ENCODE measurements around the gene CCS. TPM values are rescaled to one million over a fixed set of nuclear protein-coding genes. Genes with fewer than 3 reads are reported as not detected.
A peak's percentile ranks its signal among the peaks of the same experiment; 100 is the strongest.
"Not testable (repeated sequence)": the region's sequence is repeated elsewhere in the genome, so short reads cannot be mapped to it uniquely, and the experiment has no call there.

The CCS gene, protein sequence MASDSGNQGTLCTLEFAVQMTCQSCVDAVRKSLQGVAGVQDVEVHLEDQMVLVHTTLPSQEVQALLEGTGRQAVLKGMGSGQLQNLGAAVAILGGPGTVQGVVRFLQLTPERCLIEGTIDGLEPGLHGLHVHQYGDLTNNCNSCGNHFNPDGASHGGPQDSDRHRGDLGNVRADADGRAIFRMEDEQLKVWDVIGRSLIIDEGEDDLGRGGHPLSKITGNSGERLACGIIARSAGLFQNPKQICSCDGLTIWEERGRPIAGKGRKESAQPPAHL
- polyA plus RNA-seq (ENCODE audit: insufficient read length): 39.3 TPM

DNA sequence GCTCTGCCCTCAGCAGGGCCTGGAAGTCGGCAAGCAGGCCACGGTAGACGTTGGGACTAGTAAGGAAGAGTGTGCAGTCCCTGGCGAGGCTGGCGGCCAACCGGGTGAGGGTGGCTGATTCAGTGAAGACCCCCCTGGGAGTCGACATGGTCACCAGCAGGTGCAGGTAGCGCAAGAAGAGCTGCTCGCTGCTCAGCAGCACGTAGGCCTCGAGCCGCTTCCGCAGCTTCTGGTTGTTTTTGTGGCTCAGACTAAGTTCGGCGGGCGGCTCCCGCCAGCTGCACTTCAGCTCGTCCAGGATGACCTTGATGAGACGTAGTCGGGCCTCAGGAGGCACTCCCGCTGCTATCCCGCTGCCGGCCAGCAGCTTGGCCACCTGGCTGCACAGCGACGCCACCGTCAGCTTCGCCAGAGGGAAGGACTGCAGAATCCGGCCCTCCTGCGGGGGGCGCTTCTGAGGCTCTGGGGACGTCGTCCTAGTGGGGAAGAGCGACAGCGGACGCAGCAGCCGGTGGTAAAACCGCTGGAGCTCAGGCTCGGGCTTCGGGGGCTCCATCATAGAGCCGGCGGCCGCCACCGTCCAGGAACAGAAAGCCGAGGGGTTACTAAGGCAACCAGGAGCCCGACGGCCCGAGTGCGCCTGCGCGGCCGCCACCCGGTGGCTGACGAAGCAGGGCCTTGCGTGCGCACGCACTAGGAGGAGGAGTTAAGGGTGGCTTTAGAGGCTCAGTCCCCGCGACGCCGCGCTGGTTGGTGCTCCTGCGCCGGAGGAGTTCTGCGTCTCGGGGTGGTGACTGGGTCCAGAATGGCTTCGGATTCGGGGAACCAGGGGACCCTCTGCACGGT, at the start of gene CCS, which contains the start of gene CCDC87:
TSS of gene CCS (plus strand) at position 729 of the 846 bp plus-strand sequence. CDS start at position 806, 77 bp downstream.
TSS of gene CCDC87 (minus strand) at position 607 of the 846 bp plus-strand sequence. CDS start at position 559, 48 bp downstream.
- DNase-seq: peak; percentile 98

DNA sequence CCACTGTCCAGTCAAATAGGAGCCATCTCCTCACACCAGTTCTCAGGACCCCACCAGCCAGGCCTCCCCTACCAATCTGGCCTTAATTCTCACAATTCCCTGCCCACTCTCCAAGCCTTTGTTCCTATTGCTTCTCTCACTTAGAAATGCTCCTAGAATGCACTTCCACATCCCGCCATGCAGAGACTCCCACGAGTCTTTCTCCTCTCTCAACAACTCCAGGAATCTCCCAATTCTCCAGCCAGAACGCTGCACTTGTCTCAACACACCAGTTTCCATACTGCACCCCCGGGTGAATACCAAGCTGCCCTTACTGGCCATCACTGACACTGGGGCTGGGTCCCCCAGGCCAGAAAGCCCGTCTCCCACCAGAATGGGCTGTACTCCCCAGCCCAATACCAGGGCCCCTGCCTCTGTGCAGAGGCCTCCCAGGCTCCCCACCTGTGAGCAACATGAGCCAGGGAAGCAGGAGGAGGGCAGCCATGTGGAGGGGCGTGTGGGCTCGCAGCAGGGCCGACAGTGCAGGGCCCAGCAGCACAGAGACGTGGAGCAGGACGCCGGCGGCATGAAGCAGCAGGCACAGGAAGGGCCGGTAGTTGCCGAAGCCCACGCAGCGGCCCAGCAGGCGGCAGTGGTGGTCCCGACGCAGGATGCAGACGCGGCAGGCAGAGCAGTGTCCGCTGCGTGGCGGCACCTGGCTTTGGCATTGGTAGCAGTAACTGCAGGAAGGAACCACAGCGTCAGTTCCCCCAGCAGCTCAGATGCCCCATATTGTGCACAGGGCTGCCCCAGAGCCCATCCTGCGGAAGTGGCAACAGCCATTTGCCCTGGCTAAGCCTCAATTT, 49.5 kb upstream of the CCS start:
- peak; percentile 62 for DNase-seq

DNA sequence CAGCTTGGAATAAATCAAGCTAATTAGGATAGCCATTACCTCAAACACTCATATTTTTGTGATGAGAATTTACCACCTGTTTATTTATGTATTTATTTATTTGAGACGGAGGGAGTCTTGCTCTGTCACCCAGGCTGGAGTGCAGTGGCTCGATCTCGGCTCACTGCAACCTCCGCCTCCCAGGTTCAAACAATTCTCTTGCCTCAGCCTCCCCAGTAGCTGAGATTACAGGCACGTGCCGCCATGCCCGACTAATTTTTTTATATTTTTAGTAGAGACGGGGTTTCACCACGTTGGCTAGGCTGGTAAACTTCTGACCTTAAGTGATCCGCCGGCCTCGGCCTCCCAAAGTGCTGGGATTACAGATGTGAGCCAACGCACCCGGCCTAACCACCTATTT, 48.0 kb upstream of the CCS start:
- DNase-seq: not testable (repeated sequence)

DNA sequence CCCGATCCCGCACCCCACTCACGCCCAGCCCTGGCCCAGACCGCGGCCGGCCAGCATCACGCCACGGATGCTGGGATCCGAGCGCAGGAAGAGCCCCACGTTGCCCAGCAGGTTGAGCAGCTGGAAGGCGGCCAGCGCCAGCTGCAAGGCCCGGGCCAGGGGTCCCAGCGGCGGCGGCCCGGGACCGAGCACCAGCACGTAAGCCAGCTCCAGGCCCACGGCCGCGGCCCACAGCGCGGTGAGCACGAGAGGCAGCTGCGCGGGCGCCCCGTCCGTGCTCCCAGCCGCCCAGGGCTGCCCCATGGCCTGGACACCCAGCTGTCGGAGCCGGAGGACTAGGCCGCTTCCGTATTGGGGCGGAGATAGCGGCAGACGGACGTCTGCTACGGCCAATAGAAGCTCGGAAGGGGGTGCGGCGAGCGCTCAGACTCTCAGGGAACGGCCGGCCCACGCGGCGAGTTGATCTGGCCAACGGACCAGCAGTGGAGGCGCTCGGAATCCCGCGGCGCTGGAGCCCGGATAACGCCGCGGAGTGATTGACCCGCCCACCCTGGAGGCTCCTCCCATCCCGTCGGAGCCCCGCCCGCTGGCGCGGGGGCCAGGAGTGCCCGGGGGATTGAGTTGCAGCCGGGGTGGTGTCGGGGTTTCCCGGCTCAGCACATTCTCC, 47.2 kb upstream of the CCS start, which contains the start of gene ZDHHC24:
TSS of gene ZDHHC24 (minus strand) at position 348 of the 667 bp plus-strand sequence. CDS start at position 303, 45 bp downstream.
- peak; percentile 94 for DNase-seq

DNA sequence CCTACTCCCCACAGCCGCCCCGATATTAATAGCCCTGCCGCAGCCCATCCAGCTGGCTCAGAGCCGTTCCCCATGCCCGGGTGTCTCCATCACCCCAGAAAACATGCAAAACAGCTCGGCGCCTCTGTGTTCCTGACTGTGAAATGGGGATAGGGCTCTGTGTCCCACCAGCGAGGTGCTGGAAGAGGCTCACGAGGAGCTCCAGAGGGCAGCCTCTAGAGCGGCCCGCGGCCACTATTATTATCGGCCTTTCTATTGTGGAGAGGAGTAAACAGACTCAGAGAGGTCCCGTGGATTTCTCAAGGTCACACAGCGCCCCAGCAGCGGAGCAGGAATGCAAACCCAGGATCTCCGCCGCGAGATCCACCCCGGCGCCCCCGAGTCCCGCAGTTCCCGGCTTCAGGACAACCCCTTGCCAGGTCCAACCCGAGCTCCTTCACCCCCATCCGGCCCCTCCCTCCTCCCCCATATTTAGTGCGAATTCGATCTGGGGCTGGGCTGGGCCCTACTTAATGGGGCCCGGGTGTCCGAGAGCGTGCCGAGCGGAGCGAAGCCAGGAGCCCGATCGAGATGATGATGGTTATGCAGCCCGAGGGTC, 46.5 kb upstream of the CCS start, which contains the start of gene ACTN3:
TSS of gene ACTN3 (plus strand) at position 536 of the 598 bp plus-strand sequence. CDS start at position 571, 35 bp downstream.
- peak; percentile 24 for DNase-seq

DNA sequence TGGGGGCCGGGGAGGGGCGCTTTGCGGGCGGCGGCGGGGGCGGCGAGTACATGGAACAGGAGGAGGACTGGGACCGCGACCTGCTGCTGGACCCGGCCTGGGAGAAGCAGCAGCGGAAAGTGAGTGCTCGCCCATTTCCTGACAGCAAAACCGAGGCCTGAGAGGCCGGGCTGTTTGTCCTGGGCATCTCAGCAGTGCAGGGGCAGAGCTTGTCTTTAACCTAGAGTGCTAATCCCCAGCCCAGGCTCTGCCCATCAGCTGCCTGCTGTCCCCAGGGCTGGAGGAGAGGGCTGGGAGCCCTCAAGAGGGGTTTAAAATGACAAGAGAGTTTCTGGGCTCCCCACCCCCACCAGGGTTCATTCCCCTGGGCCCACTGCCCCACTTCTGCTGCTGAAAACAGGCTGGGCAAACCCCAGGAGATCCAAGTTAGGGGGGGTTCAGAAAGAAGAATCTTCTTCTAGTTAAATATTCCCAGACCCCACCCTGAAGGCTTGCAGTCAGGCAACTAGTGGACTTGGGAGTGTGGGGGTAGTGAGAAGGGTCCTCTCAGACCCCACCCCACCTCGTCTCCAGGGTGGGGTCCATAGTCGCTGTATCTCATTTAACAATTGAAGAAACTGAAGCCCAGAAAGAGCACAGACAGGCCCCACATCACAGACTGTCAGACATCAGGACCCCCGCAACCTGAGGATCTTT, 45.9 kb upstream of the CCS start:
- DNase-seq: no peak

DNA sequence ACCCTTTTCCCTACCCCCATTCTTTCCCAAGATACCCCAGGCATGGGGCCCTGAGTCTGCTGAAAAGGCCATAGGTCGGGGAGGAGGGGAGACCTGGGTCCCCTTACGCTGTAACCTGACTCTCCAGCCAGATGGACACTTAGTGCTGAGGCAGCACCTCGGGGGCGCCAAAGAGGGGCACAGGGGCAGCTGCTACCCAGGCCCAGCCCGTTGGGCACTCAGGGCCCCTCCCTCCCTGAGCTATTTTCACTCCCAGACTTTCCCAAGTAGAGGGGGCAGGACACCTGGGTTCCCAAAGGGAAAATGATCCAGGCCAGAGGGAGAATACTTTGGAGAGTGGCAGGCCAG, 45.3 kb upstream of the CCS start:
- no peak for DNase-seq

DNA sequence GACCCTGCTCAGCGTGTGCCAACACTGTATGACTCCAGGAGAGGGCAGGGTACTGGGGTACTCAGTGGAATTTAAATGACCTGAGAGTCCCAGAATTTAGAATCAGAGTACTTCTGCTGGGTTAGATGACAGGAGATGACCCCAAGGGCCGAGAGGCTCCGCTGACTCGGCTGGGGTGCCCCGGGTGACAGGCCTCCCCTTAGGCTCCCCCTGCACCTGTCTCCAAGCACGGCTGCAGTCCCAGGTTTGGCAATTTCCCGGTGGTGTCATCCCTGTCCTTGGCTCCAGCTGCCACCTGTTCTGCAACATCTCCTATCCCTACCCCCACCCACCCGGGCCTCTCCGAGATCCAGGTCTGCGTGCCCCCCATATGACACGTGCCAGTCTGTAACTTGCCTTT, 44.9 kb upstream of the CCS start:
- DNase-seq: no peak

DNA sequence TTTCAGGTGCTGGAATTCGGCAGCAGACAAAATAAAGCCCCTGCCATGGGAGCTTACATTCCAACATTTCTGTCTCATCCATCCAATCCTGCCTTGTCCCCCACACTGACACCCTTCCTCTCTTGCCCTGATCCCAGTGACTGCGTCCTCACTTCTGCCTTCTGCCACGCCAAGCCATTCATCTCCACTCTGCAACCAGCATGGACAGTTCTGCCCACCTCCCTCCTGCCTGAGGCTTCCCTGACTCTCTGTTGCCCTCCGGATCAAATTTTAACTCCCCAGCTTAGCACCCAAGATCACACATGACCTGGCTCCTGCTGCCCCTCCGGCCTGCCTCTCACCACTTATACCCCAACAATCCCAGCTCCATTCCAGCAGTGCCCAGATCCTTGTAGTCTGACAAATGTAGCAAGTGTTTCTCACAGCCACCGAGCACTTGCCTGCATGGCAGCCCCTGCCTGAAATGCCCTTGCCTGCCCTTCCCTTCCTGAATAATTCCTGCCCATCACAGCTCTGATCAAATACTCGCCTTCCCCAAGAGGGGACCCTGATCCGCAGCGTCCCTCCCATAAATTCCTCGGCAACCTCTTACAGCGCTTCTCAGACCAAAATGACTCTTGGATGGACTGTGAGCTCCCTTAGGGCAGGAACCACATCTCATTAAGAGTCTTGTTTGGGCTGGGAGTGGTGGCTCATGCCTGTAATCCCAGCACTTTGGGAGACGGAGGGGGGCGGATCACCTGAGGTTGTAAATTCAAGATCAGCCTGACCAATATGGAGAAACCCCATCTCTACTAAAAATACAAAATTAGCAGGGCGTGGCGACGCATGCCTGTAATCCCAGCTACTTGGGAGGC, 44.0 kb upstream of the CCS start:
- DNase-seq: no peak

DNA sequence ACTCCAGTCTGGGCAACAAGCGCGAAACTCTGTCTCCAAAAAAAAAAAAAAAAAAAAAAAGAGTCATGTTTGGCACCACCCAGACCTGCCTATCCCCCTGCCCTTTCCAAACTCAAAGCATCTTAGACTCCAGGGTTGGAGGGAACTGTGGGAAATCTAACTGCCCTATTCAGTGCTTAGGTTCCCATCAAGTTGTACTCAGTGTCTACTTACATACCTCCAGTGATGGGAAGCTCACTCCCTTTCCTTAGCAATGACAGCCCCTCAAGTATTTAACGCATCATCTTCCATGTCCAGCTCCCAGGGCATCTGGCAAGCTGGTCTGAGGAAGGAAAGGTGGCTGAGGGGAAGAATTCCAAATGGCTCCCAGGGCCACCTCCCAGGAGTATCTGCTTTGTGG, 43.3 kb upstream of the CCS start:
- no peak for DNase-seq

DNA sequence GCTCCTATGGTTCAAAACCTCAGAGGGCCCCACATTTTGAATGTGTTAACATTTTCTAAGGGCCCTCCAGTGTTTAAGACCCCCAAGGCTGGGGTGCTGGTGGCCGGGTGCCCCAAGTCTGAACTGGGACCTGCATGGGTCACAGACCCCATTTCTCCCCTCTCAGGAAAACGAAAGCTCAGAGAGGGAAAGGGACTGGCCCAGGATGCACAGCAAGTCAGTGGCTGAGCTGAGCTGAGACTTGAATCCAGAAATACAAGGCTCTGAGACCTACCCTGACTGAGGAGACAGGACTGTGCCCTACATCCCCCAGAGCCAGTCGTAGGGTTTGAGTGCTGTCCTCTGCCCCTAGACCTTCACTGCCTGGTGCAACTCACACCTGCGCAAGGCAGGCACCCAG, 42.1 kb upstream of the CCS start:
- no peak for DNase-seq

DNA sequence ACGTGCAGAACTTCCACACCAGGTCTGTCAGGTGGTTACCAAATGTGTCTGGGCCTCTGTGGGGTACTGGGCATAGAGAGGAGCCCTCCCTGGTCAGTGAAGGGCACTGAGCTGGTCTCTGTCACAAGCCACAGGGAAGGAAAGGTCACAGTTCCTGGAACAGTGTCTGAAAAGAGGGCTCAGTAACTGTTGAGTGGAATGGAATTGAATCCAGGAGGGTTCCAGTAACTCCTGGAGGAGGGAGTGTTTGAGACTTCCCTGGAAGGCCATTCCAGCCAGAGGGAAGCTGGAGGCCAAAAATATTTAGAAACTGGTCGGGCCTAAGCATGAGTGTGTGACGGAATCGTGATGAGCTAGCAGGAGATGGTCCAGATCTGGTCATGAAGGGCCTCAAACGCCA, 38.4 kb upstream of the CCS start:
- no peak for DNase-seq

DNA sequence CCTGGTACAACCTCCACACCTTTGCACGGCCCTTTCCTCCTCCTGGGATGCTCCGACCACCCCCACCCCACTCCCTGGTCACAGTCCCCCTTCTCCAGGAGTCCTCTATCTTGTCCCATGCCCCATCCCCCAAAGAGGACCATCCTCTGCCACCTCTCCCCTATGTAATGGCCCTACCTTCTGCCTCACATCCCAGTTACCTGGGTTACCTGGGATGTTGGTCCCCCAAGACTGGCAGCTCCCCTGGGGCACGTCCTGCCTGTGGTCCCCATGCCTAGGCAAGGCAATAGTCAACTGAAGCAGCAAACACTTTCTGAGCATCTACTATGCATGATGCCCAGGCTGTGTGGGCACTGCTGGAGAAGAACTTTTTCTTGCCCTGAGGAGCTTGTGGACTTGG, 37.6 kb upstream of the CCS start:
- DNase-seq: no peak

DNA sequence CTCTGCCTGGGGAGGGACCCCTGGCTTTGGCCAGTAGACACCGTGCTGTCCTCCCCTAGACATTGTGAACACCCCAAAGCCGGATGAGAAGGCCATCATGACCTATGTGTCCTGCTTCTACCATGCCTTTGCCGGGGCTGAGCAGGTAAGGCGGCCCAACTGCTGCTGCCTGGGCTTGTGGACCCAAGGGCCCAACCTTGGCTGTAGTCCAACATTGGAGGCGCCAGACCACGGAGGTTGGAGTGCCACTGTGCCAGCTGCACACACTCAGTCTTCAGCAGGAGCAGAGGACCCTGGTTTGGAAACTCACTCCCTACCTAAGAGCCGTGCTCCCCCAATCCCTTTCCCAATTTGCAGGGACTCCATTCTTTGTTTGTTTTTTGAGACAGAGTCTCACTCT, 36.9 kb upstream of the CCS start:
- DNase-seq: no peak

DNA sequence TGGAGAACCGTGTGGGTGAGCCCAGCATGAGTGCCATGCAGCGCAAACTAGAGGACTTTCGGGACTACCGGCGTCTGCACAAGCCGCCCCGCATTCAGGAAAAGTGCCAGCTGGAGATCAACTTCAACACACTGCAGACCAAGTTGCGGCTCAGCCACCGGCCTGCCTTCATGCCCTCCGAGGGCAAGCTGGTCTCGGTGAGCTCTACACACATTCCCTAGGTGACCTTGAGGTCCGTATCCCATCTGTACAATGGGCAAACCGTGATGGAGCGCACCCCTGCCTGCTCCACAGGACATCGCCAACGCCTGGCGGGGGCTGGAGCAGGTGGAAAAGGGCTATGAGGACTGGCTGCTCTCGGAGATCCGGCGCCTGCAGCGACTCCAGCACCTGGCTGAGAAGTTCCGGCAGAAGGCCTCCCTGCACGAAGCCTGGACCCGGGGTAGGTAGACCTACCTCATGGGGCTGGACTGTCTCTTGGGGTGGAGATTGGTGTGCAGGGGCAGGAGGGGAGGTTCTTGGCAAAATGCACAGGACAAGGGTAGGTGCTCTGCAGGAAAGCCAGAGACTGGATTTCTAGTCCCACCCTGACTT, 35.2 kb upstream of the CCS start:
- no peak for DNase-seq

DNA sequence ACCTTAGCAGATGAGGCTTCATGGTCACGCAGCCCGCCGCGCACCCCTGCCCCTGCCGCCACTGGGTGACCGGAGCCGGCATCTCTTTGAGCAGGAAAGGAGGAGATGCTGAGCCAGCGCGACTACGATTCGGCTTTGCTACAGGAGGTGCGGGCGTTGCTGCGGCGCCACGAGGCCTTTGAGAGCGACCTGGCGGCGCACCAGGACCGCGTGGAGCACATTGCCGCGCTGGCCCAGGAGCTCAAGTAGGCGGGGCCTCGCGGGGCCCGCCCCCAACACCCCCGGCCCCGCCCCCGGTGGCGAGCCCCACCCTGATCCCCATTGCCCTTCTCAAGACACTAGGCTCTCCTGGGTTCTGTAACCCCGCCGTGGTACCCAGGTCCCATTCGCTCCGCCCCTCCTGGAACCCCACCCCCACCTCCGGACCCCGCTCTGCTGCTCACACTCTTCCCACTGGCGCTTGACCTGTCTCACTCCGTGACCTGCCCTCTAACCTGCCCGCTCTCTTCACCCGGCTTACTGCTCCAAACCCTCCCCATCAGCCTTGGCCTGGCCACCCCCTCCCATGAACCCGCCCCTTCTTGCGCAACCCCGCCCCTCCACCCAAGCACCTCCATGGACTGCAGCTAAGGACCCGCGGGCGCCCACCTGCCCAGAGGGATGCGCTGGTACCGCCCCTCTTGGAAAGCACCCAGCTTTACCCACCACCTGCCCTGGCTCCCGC, 33.7 kb upstream of the CCS start:
- DNase-seq: no peak

DNA sequence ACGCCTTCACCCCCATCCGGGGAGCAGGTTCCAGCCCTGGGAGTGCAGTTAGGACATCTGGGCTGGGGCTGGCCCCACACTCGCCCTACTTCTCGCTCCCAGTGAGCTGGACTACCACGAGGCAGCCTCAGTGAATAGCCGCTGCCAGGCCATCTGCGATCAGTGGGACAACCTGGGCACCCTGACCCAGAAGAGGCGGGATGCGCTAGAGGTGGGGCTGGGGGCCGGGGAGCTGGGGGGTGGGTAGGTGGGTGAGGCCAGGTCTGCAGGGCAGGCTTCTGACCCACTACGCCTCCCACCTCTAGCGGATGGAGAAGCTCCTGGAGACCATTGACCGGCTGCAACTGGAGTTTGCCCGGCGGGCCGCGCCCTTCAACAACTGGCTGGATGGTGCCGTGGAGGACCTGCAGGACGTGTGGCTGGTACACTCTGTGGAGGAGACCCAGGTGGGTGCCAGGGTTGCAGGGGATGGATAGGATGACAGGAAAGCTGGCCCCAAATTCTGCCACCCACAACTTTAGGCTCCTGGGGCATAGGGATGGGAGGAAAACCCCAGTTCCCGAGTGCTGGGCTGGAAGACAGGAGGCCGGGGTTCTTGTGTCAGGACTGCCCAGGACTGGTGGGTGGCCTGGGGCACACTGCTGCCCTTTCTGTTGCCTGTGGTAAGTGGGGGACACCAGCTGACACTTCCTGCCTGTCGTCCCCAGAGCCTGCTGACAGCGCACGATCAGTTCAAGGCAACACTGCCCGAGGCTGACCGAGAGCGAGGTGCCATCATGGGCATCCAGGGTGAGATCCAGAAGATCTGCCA, 32.9 kb upstream of the CCS start:
- DNase-seq: no peak
